Stimulated activated CD8-positive, alpha-beta memory T cell treated with anti-CD3 and anti-CD28 coated beads, Interleukin-7, amount 100 ng/mL, for 4 hours (primary cell): ENCODE data around the gene CLK3.

Source experiments
- DNase-seq, 2 donors: peaks; one replicate each; pipeline ENCODE4 v3.0.0-alpha.2; 2020; ENCODE audit warnings: low read depth in 2 of 2

Gene CLK3

GRCh38 chr15:74603026-74603788 is 12.4 kb upstream of the CLK3 start:
- no peak for DNase-seq

- DNase-seq, result no peak
Observed at GRCh38 chr15:74603789-74604705, 11.6 kb upstream of the CLK3 start.

- DNase-seq, result no peak
Observed at GRCh38 chr15:74604983-74605794, 10.4 kb upstream of the CLK3 start.

DNA sequence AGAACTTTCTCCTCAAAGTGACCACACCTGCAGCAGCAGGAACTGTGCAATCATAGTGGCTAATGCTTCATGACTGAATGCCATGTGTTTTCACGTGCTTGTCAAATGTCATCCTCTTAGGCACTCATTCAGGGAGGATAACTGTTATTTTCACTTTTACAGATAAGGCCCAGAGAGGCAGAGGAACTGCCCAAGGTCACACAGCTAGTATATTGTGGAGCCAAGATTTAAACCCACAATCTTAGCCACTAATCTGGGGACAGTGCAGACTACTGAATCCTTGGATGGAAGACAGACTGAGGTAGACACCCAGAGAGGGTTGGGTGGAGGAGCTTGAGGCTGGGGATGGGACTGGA is 9.9 kb upstream of the CLK3 start:
- DNase-seq, result no peak

DNA sequence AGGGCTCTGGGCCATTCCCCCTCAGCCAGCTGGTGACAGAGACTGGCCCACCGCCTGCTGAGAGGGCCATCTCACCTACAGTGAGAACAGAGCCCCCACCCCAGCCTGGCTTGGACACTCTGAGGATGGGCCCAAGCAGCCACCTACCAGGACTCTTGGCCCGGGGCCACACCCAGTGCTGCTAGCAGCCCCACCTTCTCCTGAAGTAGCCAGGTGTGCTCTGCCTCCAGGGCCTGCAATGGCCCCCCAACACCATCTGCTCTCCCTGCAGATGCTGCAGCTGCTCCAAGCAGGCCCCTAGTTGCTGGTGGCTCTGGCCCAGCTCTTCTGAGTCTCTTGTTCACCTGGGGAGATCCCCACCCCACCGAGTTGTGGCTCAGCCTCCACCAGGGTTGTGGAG is 6.8 kb upstream of the CLK3 start:
- no peak for DNase-seq

DNA sequence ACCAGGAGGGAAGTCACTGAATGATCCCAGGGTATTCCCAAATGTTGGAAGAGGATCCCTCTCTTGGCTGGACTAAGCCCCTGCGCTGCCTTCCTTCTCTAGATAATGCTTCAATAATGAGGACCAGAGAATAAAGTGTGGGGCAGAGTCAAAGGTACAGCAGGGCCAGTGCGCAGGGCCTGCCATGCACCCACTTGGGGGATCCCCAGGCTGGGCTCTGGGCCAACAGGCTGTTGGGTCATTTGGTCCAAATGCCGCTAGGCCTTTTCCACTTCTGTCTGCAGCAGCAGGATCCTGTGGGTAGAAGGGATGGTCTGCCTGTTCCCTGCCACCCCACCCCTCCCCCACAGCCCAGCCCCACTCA is 5.7 kb upstream of the CLK3 start:
- no peak for DNase-seq

- no peak for DNase-seq
Observed at GRCh38 chr15:74610302-74610951, 5.2 kb upstream of the CLK3 start.

- no peak for DNase-seq
Observed at GRCh38 chr15:74611341-74611740, 4.3 kb upstream of the CLK3 start.

DNA sequence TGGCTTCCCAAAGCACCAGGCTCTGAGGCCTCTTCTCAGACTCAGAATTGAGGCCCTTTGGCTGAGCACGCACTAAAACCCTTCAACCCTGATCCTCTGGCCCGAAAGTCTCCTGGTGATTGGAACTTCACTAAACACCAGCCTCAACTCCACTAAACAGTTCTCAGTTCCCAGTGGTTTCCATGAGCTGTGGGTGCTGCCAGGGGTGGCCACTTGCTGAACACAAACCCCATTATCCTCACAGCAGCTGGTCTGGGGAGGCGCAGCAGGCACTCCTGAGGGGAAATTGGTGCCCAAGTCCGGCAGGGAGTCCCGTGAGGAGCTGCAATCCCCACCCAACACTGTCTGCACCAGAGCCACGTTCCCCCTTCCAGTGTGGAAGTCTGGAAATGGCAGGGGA is 3.8 kb upstream of the CLK3 start:
- DNase-seq, result no peak

- no peak for DNase-seq
Observed at GRCh38 chr15:74612677-74613076, 3.0 kb upstream of the CLK3 start.

GRCh38 chr15:74613089-74613952 is 2.3 kb upstream of the CLK3 start:
- no peak for DNase-seq

GRCh38 chr15:74613953-74614743 is 1.5 kb upstream of the CLK3 start:
- DNase-seq, result no peak

DNA sequence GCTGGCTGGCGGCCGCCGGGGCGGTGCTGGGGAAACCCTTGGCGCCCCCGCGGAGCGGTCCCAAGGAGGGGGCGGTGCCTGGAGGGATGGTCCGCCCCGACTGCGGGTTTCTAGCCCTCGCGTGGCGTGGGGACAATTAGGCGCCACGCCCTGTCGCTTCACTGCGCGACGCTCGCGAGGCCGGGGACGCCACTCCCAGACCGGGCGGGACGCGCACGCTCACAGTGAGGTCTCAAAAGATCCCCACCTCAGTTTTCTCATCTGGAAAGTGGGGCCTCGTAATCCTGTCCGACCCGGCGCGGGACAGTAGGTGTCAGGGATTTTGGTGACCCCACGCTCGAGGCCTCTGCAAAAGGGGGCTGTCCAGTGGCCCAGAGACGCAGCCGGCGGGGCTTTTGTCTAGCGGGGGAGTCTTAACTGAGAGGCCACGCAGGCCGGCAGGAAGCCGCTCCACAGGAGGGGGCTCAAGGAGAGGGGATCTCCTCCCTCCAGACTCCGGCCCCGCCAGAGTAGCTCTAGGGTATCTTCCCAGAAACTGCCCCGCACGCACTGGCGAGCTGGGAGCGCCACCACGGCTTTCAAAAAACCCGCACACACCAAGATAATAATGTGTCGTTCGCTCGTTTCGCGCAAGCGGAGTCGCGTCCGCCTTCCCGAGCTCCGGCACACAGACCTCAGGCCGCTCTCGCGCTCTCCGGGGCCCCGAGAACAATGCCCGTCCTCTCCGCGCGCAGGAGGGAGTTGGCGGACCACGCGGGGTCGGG is 710 bp upstream of the CLK3 start:
- DNase-seq, result peak; percentile 73 to 90

DNA sequence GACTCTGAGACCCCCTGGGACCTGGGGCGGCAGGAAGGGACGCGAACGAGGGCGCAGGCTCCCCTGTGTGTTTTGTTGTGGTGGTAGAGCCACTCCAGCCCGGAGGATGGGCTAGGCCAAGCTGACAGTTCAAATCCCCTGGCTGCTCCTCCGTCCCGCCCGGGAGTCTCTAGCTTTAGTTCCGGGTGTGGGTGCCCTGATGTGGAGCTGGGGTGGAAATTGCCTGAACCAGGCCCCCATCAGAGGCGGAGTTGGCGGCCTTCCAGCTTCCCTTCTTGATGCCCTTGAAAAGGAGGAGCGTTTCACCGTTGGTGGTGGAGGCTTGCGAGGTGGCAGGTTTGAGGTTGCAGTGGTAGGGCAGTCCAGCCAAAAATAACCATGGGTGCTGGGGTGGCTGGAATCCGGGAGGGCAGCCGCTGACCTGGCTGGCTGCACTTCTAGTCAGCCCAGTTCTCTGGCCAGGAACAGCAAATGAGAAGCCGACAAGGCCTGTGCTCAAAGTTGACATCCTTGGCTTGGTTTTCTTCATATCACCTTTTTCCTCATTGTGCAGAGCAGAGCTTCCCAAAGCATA is 817 bp downstream of the CLK3 start:
- peak; percentile 51 to 57 for DNase-seq

DNA sequence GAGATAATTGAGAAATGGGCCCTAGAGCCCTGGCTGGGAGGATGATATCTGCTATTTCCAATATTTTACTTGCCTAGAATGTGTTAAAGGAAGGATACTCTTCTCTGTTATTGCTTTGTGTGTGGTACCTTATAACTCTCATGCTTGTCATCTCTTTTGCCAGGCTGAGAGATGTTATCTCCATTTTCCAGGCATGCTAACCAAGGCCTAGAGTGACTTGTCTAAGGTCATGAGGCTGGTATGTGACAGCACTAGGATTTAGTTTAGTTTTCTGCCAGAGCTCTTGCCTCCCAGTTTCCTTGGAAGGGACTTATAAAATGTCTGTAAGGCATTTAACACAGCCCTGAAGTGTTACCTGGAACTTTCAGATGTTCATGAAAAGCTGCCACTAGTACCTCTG is 1.4 kb downstream of the CLK3 start:
- no peak for DNase-seq

DNA sequence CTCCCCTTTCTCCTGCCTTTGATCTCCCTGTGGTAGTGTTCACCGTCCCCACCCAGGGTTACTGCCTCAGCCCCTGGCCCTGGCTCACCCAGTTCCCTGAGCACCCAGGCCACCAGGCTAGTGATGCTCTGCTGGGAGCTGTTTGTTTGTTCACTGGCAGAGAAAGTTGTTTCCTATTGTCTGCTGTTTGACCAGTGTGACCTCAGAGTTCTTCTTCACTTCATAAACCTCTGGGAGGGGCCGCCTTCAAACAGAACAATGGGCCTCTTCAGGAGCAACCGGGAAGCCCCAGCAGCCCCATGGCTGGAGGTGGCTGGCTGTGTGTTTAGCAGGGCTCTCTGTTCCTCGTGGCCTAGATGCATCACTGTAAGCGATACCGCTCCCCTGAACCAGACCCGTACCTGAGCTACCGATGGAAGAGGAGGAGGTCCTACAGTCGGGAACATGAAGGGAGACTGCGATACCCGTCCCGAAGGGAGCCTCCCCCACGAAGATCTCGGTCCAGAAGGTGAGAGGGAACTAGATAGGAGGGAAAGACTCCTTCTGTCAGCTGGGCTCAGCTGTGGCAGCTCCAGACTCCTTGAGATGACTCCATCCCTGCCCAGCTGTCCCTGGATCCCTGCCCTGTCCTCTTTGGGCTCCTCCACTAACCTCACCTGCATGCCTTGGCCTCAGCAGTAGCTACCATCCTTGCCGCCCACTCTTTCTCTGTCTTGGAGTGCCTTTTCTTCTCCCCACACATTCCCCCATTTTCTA is 3.4 kb downstream of the CLK3 start:
- DNase-seq, result no peak

DNA sequence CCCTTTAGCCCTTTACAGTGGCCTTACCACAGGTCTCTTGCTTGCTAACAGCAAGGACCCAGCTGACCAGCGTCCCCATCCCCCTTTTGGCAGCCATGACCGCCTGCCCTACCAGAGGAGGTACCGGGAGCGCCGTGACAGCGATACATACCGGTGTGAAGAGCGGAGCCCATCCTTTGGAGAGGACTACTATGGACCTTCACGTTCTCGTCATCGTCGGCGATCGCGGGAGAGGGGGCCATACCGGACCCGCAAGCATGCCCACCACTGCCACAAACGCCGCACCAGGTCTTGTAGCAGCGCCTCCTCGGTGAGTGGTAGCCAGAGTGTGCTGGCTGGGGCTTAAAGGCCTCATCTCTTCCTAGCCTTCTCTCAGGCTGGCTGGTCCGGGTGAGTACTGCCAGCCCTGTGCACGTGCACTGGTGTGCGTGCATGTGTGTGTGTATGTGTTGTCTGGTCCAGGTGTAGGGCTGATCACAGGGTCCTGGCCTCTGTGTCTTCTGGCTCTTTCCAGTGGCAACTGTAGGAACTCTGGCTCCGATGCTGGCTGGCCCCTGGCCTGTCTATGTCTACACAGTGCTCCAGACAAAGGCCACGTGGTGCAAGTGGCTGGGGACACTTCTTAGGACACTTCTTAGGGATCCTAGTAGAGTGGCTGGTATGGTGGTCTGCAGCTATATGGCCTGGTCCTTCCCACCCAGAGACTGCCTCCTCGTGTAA is 4.4 kb downstream of the CLK3 start:
- no peak for DNase-seq
